Cerebellar nuclear complex (tissue), 1 donor: ENCODE results near the gene SLC28A1.
"Not testable (repeated sequence)": the region's sequence is repeated elsewhere in the genome, so short reads cannot be mapped to it uniquely, and the experiment has no call there.

Source experiments
- DNase-seq, 2 experiments: peaks; one replicate each; lab custom pipeline; 2025; lab: John Stamatoyannopoulos, UW

The SLC28A1 gene

GRCh38 chr15:84910928-84911623 lies 26.6 kb downstream of the SLC28A1 start:
- no peak for DNase-seq

- no peak for DNase-seq
Measured at GRCh38 chr15:84911879-84912660, 27.6 kb downstream of the SLC28A1 start.

- no peak for DNase-seq
Measured at GRCh38 chr15:84913360-84913723, 28.9 kb downstream of the SLC28A1 start.

- no peak for DNase-seq
Measured at GRCh38 chr15:84914351-84914750, 29.9 kb downstream of the SLC28A1 start.

GRCh38 chr15:84914909-84915605 lies 30.6 kb downstream of the SLC28A1 start:
- no peak for DNase-seq

GRCh38 chr15:84915606-84915958 lies 31.1 kb downstream of the SLC28A1 start:
- DNase-seq = no peak

GRCh38 chr15:84917452-84917851 lies 33.0 kb downstream of the SLC28A1 start:
- no peak for DNase-seq

- DNase-seq = no peak
Measured at GRCh38 chr15:84919106-84919667, 34.7 kb downstream of the SLC28A1 start.

- DNase-seq = no peak
Measured at GRCh38 chr15:84921121-84921520, 36.7 kb downstream of the SLC28A1 start.

- DNase-seq = no peak
Measured at GRCh38 chr15:84922530-84922929, 38.1 kb downstream of the SLC28A1 start.

- no peak for DNase-seq
Measured at GRCh38 chr15:84924077-84924731, 39.7 kb downstream of the SLC28A1 start.

- not testable (repeated sequence) for DNase-seq
Measured at GRCh38 chr15:84924821-84925569, 40.5 kb downstream of the SLC28A1 start.

- DNase-seq = no peak
Measured at GRCh38 chr15:84925906-84926305, 41.4 kb downstream of the SLC28A1 start.

- no peak for DNase-seq
Measured at GRCh38 chr15:84926491-84927230, 42.2 kb downstream of the SLC28A1 start.

GRCh38 chr15:84928843-84929168 lies 44.3 kb downstream of the SLC28A1 start:
- DNase-seq = no peak

- DNase-seq = no peak
Measured at GRCh38 chr15:84929795-84930603, 45.5 kb downstream of the SLC28A1 start.

- no peak for DNase-seq
Measured at GRCh38 chr15:84934942-84935729, 50.7 kb downstream of the SLC28A1 start.

GRCh38 chr15:84937144-84937543 lies 52.7 kb downstream of the SLC28A1 start:
- no peak for DNase-seq

- no peak for DNase-seq
Measured at GRCh38 chr15:84938726-84939125, 54.3 kb downstream of the SLC28A1 start.
